Measurements from ENCODE around the gene CDC37. TPM values are rescaled to one million over a fixed set of nuclear protein-coding genes. Genes with fewer than 3 reads are reported as not detected.
A peak's percentile ranks its signal among the peaks of the same experiment; 100 is the strongest.

CDC37 gene
- total and polyA plus RNA-seq, 4 donors, result 110 to 294 (median 189) TPM

DNA sequence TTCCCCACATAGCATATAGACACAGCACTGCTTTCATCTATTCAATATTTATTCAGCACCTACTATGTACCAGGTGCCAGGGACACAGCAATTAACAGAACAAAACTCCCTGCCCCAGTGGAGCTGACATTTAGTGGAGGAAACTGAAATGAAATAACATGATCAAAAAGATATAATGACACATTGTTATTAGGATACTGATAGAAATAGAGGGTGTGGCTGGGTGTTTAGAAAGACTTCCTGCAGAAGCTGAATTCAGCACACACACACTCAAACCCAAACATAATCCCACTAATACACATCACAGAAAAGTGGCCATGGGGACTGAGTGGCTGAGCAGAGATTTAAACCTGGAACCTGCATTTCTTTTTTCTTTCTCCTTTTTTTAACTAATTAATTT lies 3.8 kb upstream of the CDC37 start:
- H3K9me3 ChIP-seq (ENCODE audit: control insufficient read depth in 4 of 4, insufficient read depth in 3 of 4, low read length in 3 of 4), result no peaks in the 10 kb centered on the region
- no peak overlapping the region for H3K27ac ChIP-seq (ENCODE audit: low read depth in 1 of 2, low read length in 1 of 2)
- DNase-seq (no peak), ATAC-seq (ENCODE audit: insufficient read depth, low FRiP score) (no peak)
- no peak for TF ChIP-seq CTCF (IDR thresholded peaks at IDR 0.05; ENCODE audit: control extremely low read depth, extremely low read depth)
- H3K9ac ChIP-seq (ENCODE audit: insufficient read depth in 1 of 2, low read length in 2 of 2), result no peak overlapping the region
- peaks cover 0 to 29% (median 20%) of the 10 kb centered on the region in 3 donors for H3K27me3 ChIP-seq (ENCODE audit: control insufficient read depth in 3 of 3, insufficient read depth in 3 of 3, low read length in 2 of 3)
- H3K36me3 ChIP-seq (ENCODE audit: control insufficient read depth in 4 of 4, insufficient read depth in 4 of 4, low read length in 4 of 4), result no peaks in the 10 kb centered on the region
- H3K4me1 ChIP-seq (ENCODE audit: control insufficient read depth in 5 of 5, insufficient read depth in 5 of 5, low read length in 5 of 5), result peaks cover 0 to 20% (median 3%) of the 10 kb centered on the region in 5 donors
- no peak overlapping the region for H3K4me3 ChIP-seq

DNA sequence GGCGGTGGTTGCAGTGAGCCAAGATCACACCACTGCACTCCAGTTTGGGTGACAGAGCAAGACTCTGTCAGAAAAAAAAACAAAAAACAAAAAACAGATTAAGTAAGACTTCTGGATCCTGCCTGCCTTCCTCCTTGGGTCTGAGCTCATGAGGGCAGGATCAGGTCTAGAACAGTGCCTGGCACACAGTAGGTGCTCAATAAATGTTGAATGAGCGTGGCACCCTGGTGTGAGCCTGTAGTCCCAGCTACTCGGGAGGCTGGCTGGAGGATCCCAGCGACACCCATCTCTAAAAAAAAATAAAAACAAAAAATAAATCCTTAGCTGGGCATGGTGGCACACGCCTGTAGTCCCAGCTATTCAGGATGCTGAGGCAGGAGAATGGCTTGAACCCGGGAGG lies 2.8 kb upstream of the CDC37 start:
- Histone ChIP-seq H3K9me3 (ENCODE audit: control insufficient read depth in 4 of 4, insufficient read depth in 3 of 4, low read length in 3 of 4) (no peaks in the 10 kb centered on the region), H3K27me3 (ENCODE audit: control insufficient read depth in 3 of 3, insufficient read depth in 3 of 3, low read length in 2 of 3) (peaks cover 0 to 28% (median 20%) of the 10 kb centered on the region in 3 donors), H3K4me3 (no peak overlapping the region), H3K9ac (ENCODE audit: insufficient read depth in 1 of 2, low read length in 2 of 2) (no peak overlapping the region), H3K27ac (ENCODE audit: low read depth in 1 of 2, low read length in 1 of 2) (no peak overlapping the region), H3K36me3 (ENCODE audit: control insufficient read depth in 4 of 4, insufficient read depth in 4 of 4, low read length in 4 of 4) (no peaks in the 10 kb centered on the region), H3K4me1 (ENCODE audit: control insufficient read depth in 5 of 5, insufficient read depth in 5 of 5, low read length in 5 of 5) (peaks cover under 1 to 28% (median 6%) of the 10 kb centered on the region in 5 donors)
- TF ChIP-seq CTCF (IDR thresholded peaks at IDR 0.05; ENCODE audit: control extremely low read depth, extremely low read depth), result no peak
- DNase-seq (no peak), ATAC-seq (ENCODE audit: insufficient read depth, low FRiP score) (no peak)
- WGBS, 2 donors, result 79 to 90% methylated on average over 6 of the region's 6 CpGs

- Histone ChIP-seq H3K36me3 (ENCODE audit: control insufficient read depth in 4 of 4, insufficient read depth in 4 of 4, low read length in 4 of 4) (no peaks in the 10 kb centered on the region), H3K4me1 (ENCODE audit: control insufficient read depth in 5 of 5, insufficient read depth in 5 of 5, low read length in 5 of 5) (peaks cover 3 to 28% (median 9%) of the 10 kb centered on the region in 5 donors), H3K9ac (ENCODE audit: insufficient read depth in 1 of 2, low read length in 2 of 2) (no peak overlapping the region), H3K27me3 (ENCODE audit: control insufficient read depth in 3 of 3, insufficient read depth in 3 of 3, low read length in 2 of 3) (peaks cover 0 to 28% (median 20%) of the 10 kb centered on the region in 3 donors), H3K9me3 (ENCODE audit: control insufficient read depth in 4 of 4, insufficient read depth in 3 of 4, low read length in 3 of 4) (no peaks in the 10 kb centered on the region), H3K4me3 (no peak overlapping the region), H3K27ac (ENCODE audit: low read depth in 1 of 2, low read length in 1 of 2) (no peak overlapping the region)
- WGBS, 2 donors, result 4 to 10% methylated on average over 37 to 43 of the region's 43 CpGs
- ATAC-seq (ENCODE audit: insufficient read depth, low FRiP score), result no peak
- peak in 2 of 3 donors; percentile 31 to 37 for DNase-seq
- TF ChIP-seq CTCF (IDR thresholded peaks at IDR 0.05; ENCODE audit: control extremely low read depth, extremely low read depth), result no peak
These were observed 1.8 kb upstream of the CDC37 start for GRCh38 chr19:10404888-10405820.
